H1 (cell line): ENCODE data around the gene GLYATL3.

ENCODE experiments used
- CTCF ChIP-seq, 3 experiments: IDR thresholded peaks; 1 replicate in 2 of 3; 2 replicates in 1 of 3; pipeline versions ENCODE4 v1.5.1 to v1.6.1; 2011; ENCODE audit warnings: low read length in 3 of 3, mild to moderate bottlenecking in 3 of 3, inconsistent platforms in 2 of 3, low read depth in 1 of 3, moderate library complexity in 1 of 3; ENCODE audit not compliant: insufficient read depth in 1 of 3; ENCODE audit errors: control extremely low read depth in 1 of 3
- EP300 ChIP-seq, 2 experiments: IDR thresholded peaks; 1 replicate in 1 of 2; 2 replicates in 1 of 2; pipeline ENCODE4 v1.6.1; 2011 to 2012; ENCODE audit warnings: low read depth in 2 of 2, low read length in 2 of 2, mild to moderate bottlenecking in 2 of 2, borderline replicate concordance in 1 of 2, inconsistent platforms in 1 of 2, moderate library complexity in 1 of 2
- EZH2 ChIP-seq: fragments of 200-600 bp; sonication (generic); IDR thresholded peaks from 2 replicates; pipeline ENCODE4 v1.7.1; 2012; ENCODE audit warnings: low read depth, mild to moderate bottlenecking, moderate library complexity, low read length, inconsistent platforms; ENCODE audit not compliant: severe bottlenecking
- TAF1 ChIP-seq: IDR thresholded peaks from 2 replicates; pipeline ENCODE4 v1.6.1; 2011; ENCODE audit warnings: mild to moderate bottlenecking, low read depth, low read length

GRCh38 chr6:49519660-49520059 is 19.9 kb downstream of the GLYATL3 start:
- TF ChIP-seq EP300 (IDR thresholded peaks at IDR 0.05; ENCODE audit: borderline replicate concordance in 1 of 2, low read depth in 2 of 2, low read length in 2 of 2), result no peak
- no peak for TF ChIP-seq EZH2
- TF ChIP-seq TAF1, result no peak
- no peak for TF ChIP-seq CTCF (IDR thresholded peaks at IDR 0.05; ENCODE audit: control extremely low read depth in 1 of 3, insufficient read depth in 1 of 3, low read depth in 1 of 3, low read length in 3 of 3)
